ENCODE measurements around the gene GABARAPL1. TPM values are rescaled to one million over a fixed set of nuclear protein-coding genes. Genes with fewer than 3 reads are reported as not detected.
"Not testable (repeated sequence)": the region's sequence is repeated elsewhere in the genome, so short reads cannot be mapped to it uniquely, and the experiment has no call there.

GABARAPL1 gene
- total and polyA plus RNA-seq, 5 experiments from 2014 or later: 10.0 to 56.1 (median 35.3) TPM

- no peak for ATAC-seq
- DNase-seq: no peak
- Mint-ChIP-seq H3K4me3 (no peak overlapping the region), H3K27ac (no peak overlapping the region), H3K27me3 (peaks cover 0 to 39% (median 16%) of the 10 kb centered on the region in 5 donors), H3K36me3 (no peaks in the 10 kb centered on the region), H3K4me1 (peaks cover 0 to 8% (median 0%) of the 10 kb centered on the region in 4 donors), H3K9me3 (peaks cover 0 to 2% (median 0%) of the 10 kb centered on the region in 9 donors)
- POLR2A ChIA-PET: no interaction called here
Measured at GRCh38 chr12:10182354-10183049, 30.2 kb upstream of the GABARAPL1 start.

GRCh38 chr12:10184261-10184843 lies 28.3 kb upstream of the GABARAPL1 start:
- Mint-ChIP-seq H3K4me1 (peaks cover 0 to 8% (median 0%) of the 10 kb centered on the region in 4 donors), H3K27ac (no peak overlapping the region), H3K4me3 (no peak overlapping the region), H3K9me3 (peaks cover 0 to 2% (median 0%) of the 10 kb centered on the region in 9 donors), H3K36me3 (no peaks in the 10 kb centered on the region), H3K27me3 (peaks cover 0 to 30% (median 11%) of the 10 kb centered on the region in 5 donors)
- DNase-seq (no peak), ATAC-seq (no peak)
- POLR2A ChIA-PET: no interaction called here

GRCh38 chr12:10186299-10186698 lies 26.4 kb upstream of the GABARAPL1 start:
- DNase-seq: no peak
- peak overlapping the region in 2 of 10 donors; percentile 19 to 47 for H3K27ac Mint-ChIP-seq
- peaks cover 4 to 12% (median 6%) of the 10 kb centered on the region in 4 donors for H3K4me1 Mint-ChIP-seq
- H3K27me3 Mint-ChIP-seq: peaks cover 0 to 27% (median 9%) of the 10 kb centered on the region in 5 donors
- POLR2A ChIA-PET: no interaction called here
- ATAC-seq: no peak
- H3K4me3 Mint-ChIP-seq: no peak overlapping the region
- H3K9me3 Mint-ChIP-seq: peaks cover 0 to 2% (median 0%) of the 10 kb centered on the region in 9 donors
- no peaks in the 10 kb centered on the region for H3K36me3 Mint-ChIP-seq

GRCh38 chr12:10186958-10187357 lies 25.7 kb upstream of the GABARAPL1 start:
- DNase-seq, H3K4me3 Mint-ChIP-seq, H3K36me3 Mint-ChIP-seq, POLR2A ChIA-PET, H3K27ac Mint-ChIP-seq, H3K9me3 Mint-ChIP-seq, ATAC-seq: not testable (repeated sequence)
- Mint-ChIP-seq H3K4me1 (peaks cover 4 to 12% (median 6%) of the 10 kb centered on the region in 4 donors), H3K27me3 (peaks cover 0 to 26% (median 9%) of the 10 kb centered on the region in 5 donors)

- H3K9me3 Mint-ChIP-seq: no peaks in the 10 kb centered on the region
- DNase-seq: no peak
- peaks cover 8 to 27% (median 14%) of the 10 kb centered on the region in 5 donors for H3K27me3 Mint-ChIP-seq
- peaks cover 4 to 6% (median 6%) of the 10 kb centered on the region in 4 donors for H3K4me1 Mint-ChIP-seq
- H3K36me3 Mint-ChIP-seq: no peaks in the 10 kb centered on the region
- H3K27ac Mint-ChIP-seq: peak overlapping the region in 1 of 10 donors; percentile 43
- ATAC-seq: no peak
- H3K4me3 Mint-ChIP-seq: no peak overlapping the region
- POLR2A ChIA-PET: interaction anchor here (0.7 kb wide), 1 partner anchor 17 kb away, joined by 3 read pairs; no protein-coding TSS in a partner anchor
Measured at GRCh38 chr12:10189653-10190052, 23.0 kb upstream of the GABARAPL1 start.

DNA sequence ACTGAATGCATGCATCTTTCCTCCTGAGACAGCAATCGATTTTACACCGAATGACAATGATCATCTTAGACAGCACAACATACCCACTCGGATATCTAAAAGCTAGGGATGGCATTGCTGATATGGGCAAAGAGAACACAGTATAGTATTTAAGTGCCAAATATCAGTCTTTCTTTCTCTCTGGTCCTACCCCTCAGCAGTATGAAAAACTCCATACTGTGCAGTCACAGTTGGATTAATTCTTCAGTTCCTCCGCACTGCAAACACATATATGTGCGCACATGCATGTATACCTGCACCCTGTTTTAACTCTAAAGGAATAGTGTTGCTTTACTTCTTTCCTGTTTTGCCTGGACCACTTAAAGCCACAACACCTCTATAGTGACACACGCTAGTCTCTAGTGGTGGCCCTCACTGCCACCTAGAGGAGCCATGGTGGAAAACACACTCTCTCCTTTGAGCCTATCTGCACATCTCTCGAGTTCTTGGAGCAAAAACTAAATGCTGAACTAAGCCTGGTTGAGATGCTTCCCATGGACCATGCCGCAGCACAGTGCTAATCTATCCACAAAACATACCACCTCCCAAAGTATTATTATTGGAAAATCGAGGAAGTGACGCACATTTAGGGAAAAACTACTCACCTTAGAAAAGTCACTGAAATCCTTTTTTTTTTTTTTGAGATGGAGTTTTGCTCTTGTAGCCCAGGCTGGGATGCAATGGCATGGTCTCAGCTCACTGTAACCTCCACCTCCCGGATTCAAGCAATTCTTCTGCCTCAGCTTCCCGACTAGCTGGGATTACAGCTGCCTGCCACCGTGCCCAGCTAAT lies 21.9 kb upstream of the GABARAPL1 start:
- H3K27ac Mint-ChIP-seq: peak overlapping the region in 1 of 10 donors; percentile 16
- POLR2A ChIA-PET: interaction anchor here (0.6 kb wide), 1 partner anchor 19 kb away, joined by 3 read pairs; no protein-coding TSS in a partner anchor
- DNase-seq: peak; percentile 15 to 77 (median 48)
- no peaks in the 10 kb centered on the region for H3K36me3 Mint-ChIP-seq
- peaks cover 4 to 9% (median 6%) of the 10 kb centered on the region in 4 donors for H3K4me1 Mint-ChIP-seq
- no peak overlapping the region for H3K4me3 Mint-ChIP-seq
- peak; percentile 100 for ATAC-seq
- peaks cover 8 to 23% (median 12%) of the 10 kb centered on the region in 5 donors for H3K27me3 Mint-ChIP-seq
- no peaks in the 10 kb centered on the region for H3K9me3 Mint-ChIP-seq

DNA sequence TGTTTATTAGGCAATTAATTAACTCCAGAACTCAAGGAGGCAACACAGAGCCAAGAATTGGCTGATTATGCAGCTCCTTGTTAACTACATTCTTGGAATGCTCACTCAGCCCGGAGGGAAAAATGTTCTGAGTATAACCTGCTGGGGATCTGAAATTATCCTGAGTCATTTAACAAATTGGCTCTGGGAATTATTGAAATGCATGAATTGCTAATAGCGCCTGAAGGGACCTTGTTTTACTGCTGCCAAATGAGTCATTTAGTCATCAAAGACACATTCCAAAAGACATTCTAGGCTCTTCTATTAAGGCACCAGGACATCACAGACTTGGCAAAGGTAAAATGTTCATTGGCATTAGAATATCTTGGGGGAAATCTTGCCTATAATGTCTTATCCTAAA lies 20.8 kb upstream of the GABARAPL1 start:
- Mint-ChIP-seq H3K4me3 (no peak overlapping the region), H3K9me3 (no peaks in the 10 kb centered on the region), H3K27ac (no peak overlapping the region), H3K4me1 (peaks cover 4 to 18% (median 10%) of the 10 kb centered on the region in 4 donors), H3K27me3 (peaks cover 5 to 21% (median 9%) of the 10 kb centered on the region in 5 donors), H3K36me3 (no peaks in the 10 kb centered on the region)
- POLR2A ChIA-PET: no interaction called here
- no peak for DNase-seq
- no peak for ATAC-seq

DNA sequence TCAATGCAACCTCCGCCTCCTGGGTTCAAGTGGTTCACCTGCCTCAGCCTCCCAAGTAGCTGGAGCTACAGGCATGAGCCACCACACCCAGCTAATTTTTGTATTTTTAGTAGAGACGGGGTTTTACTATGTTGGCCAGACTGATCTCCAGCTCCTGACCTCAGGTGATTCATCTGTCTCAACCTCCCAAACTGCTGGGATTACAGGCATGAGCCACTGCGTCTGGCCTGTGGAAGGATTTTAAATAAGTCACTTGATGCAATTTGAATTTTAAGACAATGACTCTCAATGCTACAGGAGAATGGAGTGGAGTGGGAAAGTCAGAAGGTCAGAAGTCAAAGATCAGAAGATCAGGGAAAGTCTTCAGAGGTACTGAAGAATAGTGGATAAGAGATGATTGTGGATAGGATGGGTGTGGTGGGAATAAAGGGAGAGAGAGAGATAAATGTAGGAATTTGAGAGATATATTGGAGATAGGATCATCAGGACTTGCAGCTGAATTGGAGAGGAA lies 18.5 kb upstream of the GABARAPL1 start:
- Mint-ChIP-seq H3K9me3 (no peaks in the 10 kb centered on the region), H3K36me3 (no peaks in the 10 kb centered on the region), H3K27me3 (peaks cover 5 to 21% (median 9%) of the 10 kb centered on the region in 5 donors), H3K4me1 (peaks cover 4 to 26% (median 10%) of the 10 kb centered on the region in 4 donors), H3K27ac (no peak overlapping the region), H3K4me3 (no peak overlapping the region)
- ATAC-seq (no peak), DNase-seq (no peak)
- POLR2A ChIA-PET: no interaction called here

- Mint-ChIP-seq H3K27me3 (peaks cover 5 to 19% (median 9%) of the 10 kb centered on the region in 5 donors), H3K36me3 (no peaks in the 10 kb centered on the region), H3K27ac (peak overlapping the region in 2 of 10 donors; percentile 17 to 62), H3K9me3 (no peaks in the 10 kb centered on the region), H3K4me1 (peaks cover 0 to 22% (median 4%) of the 10 kb centered on the region in 4 donors), H3K4me3 (peak overlapping the region in 2 of 10 donors; percentile 7 to 10)
- ATAC-seq: no peak
- no peak for DNase-seq
- POLR2A ChIA-PET: interaction anchor here (0.6 kb wide), 1 partner anchor 30 kb away, joined by 4 read pairs; no protein-coding TSS in a partner anchor
Measured at GRCh38 chr12:10196210-10196609, 16.5 kb upstream of the GABARAPL1 start.

GRCh38 chr12:10197879-10198278 lies 14.8 kb upstream of the GABARAPL1 start:
- H3K36me3 Mint-ChIP-seq: no peaks in the 10 kb centered on the region
- peak overlapping the region in 1 of 10 donors; percentile 40 for H3K4me3 Mint-ChIP-seq
- POLR2A ChIA-PET: no interaction called here
- DNase-seq (no peak), ATAC-seq (no peak)
- peak overlapping the region in 1 of 10 donors; percentile 65 for H3K27ac Mint-ChIP-seq
- H3K27me3 Mint-ChIP-seq: peaks cover 5 to 19% (median 9%) of the 10 kb centered on the region in 5 donors
- no peaks in the 10 kb centered on the region for H3K9me3 Mint-ChIP-seq
- H3K4me1 Mint-ChIP-seq: peaks cover 0 to 22% (median 4%) of the 10 kb centered on the region in 4 donors

DNA sequence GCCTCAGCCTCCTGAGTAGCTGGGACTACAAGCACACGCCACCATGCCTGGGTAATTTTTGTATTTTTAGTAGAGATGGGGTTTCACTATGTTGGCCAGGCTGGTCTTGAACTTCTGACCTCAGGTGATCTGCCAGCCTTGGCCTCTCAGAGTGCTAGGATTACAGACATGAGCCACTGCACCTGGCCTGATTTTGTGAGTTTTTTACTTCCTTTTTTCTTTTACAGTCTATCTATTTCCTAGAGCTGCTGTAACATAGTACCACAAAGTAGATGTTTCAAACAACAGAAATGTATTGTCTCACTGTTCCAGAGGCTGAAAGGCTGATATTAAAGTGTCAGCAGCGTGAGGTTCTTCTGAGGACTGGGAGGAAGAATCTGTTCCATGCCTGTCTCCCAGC lies 8.2 kb upstream of the GABARAPL1 start:
- H3K4me1 Mint-ChIP-seq, H3K27me3 Mint-ChIP-seq, POLR2A ChIA-PET, H3K36me3 Mint-ChIP-seq, ATAC-seq, H3K4me3 Mint-ChIP-seq, H3K9me3 Mint-ChIP-seq, DNase-seq, H3K27ac Mint-ChIP-seq: not testable (repeated sequence)

DNA sequence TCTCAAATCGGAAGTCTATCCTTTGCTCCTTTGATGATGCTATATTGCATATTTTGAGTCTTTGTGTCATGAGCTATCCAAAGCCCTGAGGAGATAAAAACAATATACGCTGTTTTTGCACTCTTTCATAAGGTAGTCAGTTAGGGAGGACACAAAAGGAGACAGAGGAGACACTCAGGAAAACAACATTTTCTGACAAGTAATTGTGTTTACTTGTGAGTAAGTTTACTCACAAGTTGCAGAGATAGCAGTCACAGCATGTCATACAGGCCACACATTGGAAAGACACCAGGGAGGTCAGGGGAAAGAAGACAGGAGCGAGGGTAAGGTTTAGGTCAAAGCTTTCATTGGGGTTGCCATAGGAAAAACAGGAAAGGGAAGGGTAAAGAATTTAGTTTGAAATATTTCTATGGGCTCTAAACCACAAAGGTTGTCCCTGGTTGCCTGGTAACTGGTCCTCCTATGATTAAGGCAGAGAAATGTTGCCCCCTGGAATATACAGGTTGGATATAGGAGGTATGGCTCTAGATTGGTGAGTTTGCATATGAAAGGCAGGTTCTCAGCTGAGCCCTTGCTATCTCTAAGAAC lies 7.4 kb upstream of the GABARAPL1 start:
- Mint-ChIP-seq H3K27ac (no peak overlapping the region), H3K4me1 (no peaks in the 10 kb centered on the region), H3K4me3 (no peak overlapping the region), H3K36me3 (no peaks in the 10 kb centered on the region), H3K27me3 (peaks cover 0 to 6% (median 0%) of the 10 kb centered on the region in 5 donors), H3K9me3 (no peaks in the 10 kb centered on the region)
- POLR2A ChIA-PET: no interaction called here
- DNase-seq (no peak), ATAC-seq (no peak)

Measured in naive thymus-derived CD8-positive, alpha-beta T cell (primary cell).